Fibroblast of gingiva (primary cell): ENCODE results near the gene BUD13.

ENCODE experiments used
- DNase-seq: peaks from one replicate; pipeline ENCODE4 v3.0.0-alpha.2; 2011; ENCODE audit warnings: low read depth

BUD13 gene

GRCh38 chr11:116750070-116750718 is 22.6 kb downstream of the BUD13 start:
- DNase-seq, result no peak

- no peak for DNase-seq
These were observed 30.7 kb downstream of the BUD13 start for GRCh38 chr11:116742104-116742503.

- no peak for DNase-seq
These were observed 32.0 kb downstream of the BUD13 start for GRCh38 chr11:116740741-116741140.

- no peak for DNase-seq
These were observed 33.8 kb downstream of the BUD13 start for GRCh38 chr11:116738975-116739374.

GRCh38 chr11:116736763-116737162 is 36.0 kb downstream of the BUD13 start:
- DNase-seq, result no peak

- DNase-seq, result no peak
These were observed 38.7 kb downstream of the BUD13 start for GRCh38 chr11:116733969-116734508.

- DNase-seq, result no peak
These were observed 39.6 kb downstream of the BUD13 start for GRCh38 chr11:116733043-116733755.

GRCh38 chr11:116732271-116733042 is 40.3 kb downstream of the BUD13 start:
- DNase-seq, result peak; percentile 45

- DNase-seq, result no peak
These were observed 41.0 kb downstream of the BUD13 start for GRCh38 chr11:116731821-116732220.

GRCh38 chr11:116731097-116731761 is 41.6 kb downstream of the BUD13 start:
- no peak for DNase-seq

- no peak for DNase-seq
These were observed 42.2 kb downstream of the BUD13 start for GRCh38 chr11:116730601-116731000.

- no peak for DNase-seq
These were observed 42.6 kb downstream of the BUD13 start for GRCh38 chr11:116730241-116730561.

- DNase-seq, result no peak
These were observed 43.1 kb downstream of the BUD13 start for GRCh38 chr11:116729501-116730240.

- no peak for DNase-seq
These were observed 44.8 kb downstream of the BUD13 start for GRCh38 chr11:116727990-116728389.

GRCh38 chr11:116725434-116726221 is 47.2 kb downstream of the BUD13 start:
- peak; percentile 76 for DNase-seq

- DNase-seq, result no peak
These were observed 48.0 kb downstream of the BUD13 start for GRCh38 chr11:116724813-116725212.

GRCh38 chr11:116723511-116723910 is 49.3 kb downstream of the BUD13 start:
- no peak for DNase-seq

- no peak for DNase-seq
These were observed 50.8 kb downstream of the BUD13 start for GRCh38 chr11:116721988-116722387.

GRCh38 chr11:116720895-116721294 is 51.9 kb downstream of the BUD13 start:
- DNase-seq, result no peak

GRCh38 chr11:116718955-116719501 is 53.8 kb downstream of the BUD13 start:
- DNase-seq, result no peak
